HG03442 (cell line): ENCODE data around the gene MYOF.
A peak's percentile ranks its signal among the peaks of the same experiment; 100 is the strongest.
"Not testable (repeated sequence)": the region's sequence is repeated elsewhere in the genome, so short reads cannot be mapped to it uniquely, and the experiment has no call there.

Experiments
- ATAC-seq: cut with Tn5 transposase; IDR thresholded peaks from one replicate; pipeline ENCODE4 v1.9.1; 2021; ENCODE audit warnings: mild to moderate bottlenecking, moderate library complexity; ENCODE audit not compliant: unreplicated experiment

The MYOF gene

GRCh38 chr10:93393211-93393610 is 88.9 kb downstream of the MYOF start:
- no peak for ATAC-seq

GRCh38 chr10:93392121-93392520 is 90.0 kb downstream of the MYOF start:
- ATAC-seq = no peak

GRCh38 chr10:93390306-93391090 is 91.6 kb downstream of the MYOF start:
- no peak for ATAC-seq

- ATAC-seq = no peak
Measured at GRCh38 chr10:93386631-93387369, 95.3 kb downstream of the MYOF start.

- no peak for ATAC-seq
Measured at GRCh38 chr10:93385345-93385744, 96.8 kb downstream of the MYOF start.

- no peak for ATAC-seq
Measured at GRCh38 chr10:93384006-93384405, 98.1 kb downstream of the MYOF start.

GRCh38 chr10:93383562-93383981 is 98.6 kb downstream of the MYOF start:
- ATAC-seq = no peak

GRCh38 chr10:93379731-93380575 is 102.2 kb downstream of the MYOF start:
- peak; percentile 59 for ATAC-seq

- ATAC-seq = no peak
Measured at GRCh38 chr10:93378997-93379730, 103.0 kb downstream of the MYOF start.

GRCh38 chr10:93378039-93378438 is 104.1 kb downstream of the MYOF start:
- no peak for ATAC-seq

GRCh38 chr10:93376372-93377293 is 105.5 kb downstream of the MYOF start:
- ATAC-seq = no peak

GRCh38 chr10:93370961-93371360 is 111.2 kb downstream of the MYOF start:
- no peak for ATAC-seq

- no peak for ATAC-seq
Measured at GRCh38 chr10:93369588-93370164, 112.5 kb downstream of the MYOF start.

- ATAC-seq = no peak
Measured at GRCh38 chr10:93368210-93368609, 113.9 kb downstream of the MYOF start.

- no peak for ATAC-seq
Measured at GRCh38 chr10:93367664-93368063, 114.5 kb downstream of the MYOF start.

GRCh38 chr10:93364966-93365365 is 117.2 kb downstream of the MYOF start:
- ATAC-seq = no peak

- no peak for ATAC-seq
Measured at GRCh38 chr10:93363891-93364648, 118.1 kb downstream of the MYOF start.

GRCh38 chr10:93358398-93358797 is 123.7 kb downstream of the MYOF start:
- ATAC-seq = not testable (repeated sequence)
